K562 (cell line): ENCODE measurements around the gene MBOAT2.

Source experiments
- CBFB ChIP-seq: sonication (generic); formaldehyde crosslinking; IDR thresholded peaks from 2 replicates; pipeline ENCODE4 v1.4.0; 2020; ENCODE audit warnings: mild to moderate bottlenecking, missing genetic modification reagents
- ESRRA ChIP-seq: fragments of 450-650 bp; IDR thresholded peaks from 2 replicates; pipeline ENCODE4 v1.6.1; 2014; ENCODE audit warnings: low read depth, mild to moderate bottlenecking, moderate library complexity, borderline replicate concordance
- JUNB ChIP-seq: fragments of 450-650 bp; formaldehyde crosslinking; conservative IDR thresholded peaks from 2 replicates; pipeline ENCODE4 v1.4.0; 2020; ENCODE audit warnings: mild to moderate bottlenecking
- KAT7 ChIP-seq: sonication (generic); formaldehyde crosslinking; IDR thresholded peaks from 2 replicates; pipeline ENCODE4 v1.8.0; 2022; ENCODE audit warnings: missing genetic modification reagents, mild to moderate bottlenecking, borderline replicate concordance
- POU5F1 ChIP-seq: fragments of 150-350 bp; IDR thresholded peaks from 2 replicates; pipeline ENCODE4 v1.6.1; 2014; ENCODE audit warnings: borderline replicate concordance, low read length, low read depth, mild to moderate bottlenecking; ENCODE audit not compliant: partially characterized antibody
- TCF7L2 ChIP-seq: fragments of 150-350 bp; IDR thresholded peaks from 2 replicates; pipeline ENCODE4 v1.6.1; 2016; ENCODE audit warnings: low read depth, mild to moderate bottlenecking, low read length, moderate library complexity
- TF ChIP-seq, protein P1 (sequence below), 3 experiments: IDR thresholded peaks in 2 of 3; conservative IDR thresholded peaks in 1 of 3; 2 replicates each; pipeline ENCODE4 v1.5.1; 2011 to 2012; ENCODE audit warnings: low read length in 3 of 3, mild to moderate bottlenecking in 3 of 3, control low read depth in 2 of 3, improper control_type of control experiment in 1 of 3, inconsistent platforms in 1 of 3, low read depth in 1 of 3, mixed read lengths in 1 of 3, moderate library complexity in 1 of 3; ENCODE audit not compliant: insufficient read depth in 2 of 3
- TF ChIP-seq, protein P2 (sequence below): sonication (generic); formaldehyde crosslinking; IDR thresholded peaks from 2 replicates; pipeline ENCODE4 v1.9.0; 2022; ENCODE audit warnings: mild to moderate bottlenecking, missing genetic modification reagents
- TF ChIP-seq, protein P3 (sequence below): sonication (generic); formaldehyde crosslinking; IDR thresholded peaks from 2 replicates; pipeline ENCODE4 v1.5.0; 2020; ENCODE audit warnings: missing genetic modification reagents
- TF ChIP-seq, protein P4 (sequence below): IDR thresholded peaks from 2 replicates; pipeline ENCODE4 v1.6.1; 2012; ENCODE audit warnings: low read depth, low read length, improper control_type of control experiment, borderline replicate concordance

DNA sequence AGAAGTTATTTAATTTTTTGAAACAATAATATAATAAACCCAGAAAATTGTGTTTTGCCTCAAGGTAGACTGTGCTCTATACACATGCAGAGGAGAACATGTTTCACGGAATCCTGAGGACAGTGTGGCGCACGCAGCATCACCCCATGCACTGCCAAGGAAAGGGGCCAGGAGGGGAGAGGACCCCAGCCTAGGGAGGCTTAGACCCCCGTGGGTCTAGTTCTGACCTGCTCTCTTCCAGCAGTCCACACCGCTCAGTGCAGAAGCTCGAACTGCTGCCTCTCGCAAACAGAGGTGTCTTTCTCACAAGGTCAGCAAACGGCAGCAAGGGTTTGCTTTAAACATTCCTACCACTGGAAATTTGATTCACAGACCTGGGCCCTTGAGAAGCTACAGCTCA is 114.5 kb downstream of the MBOAT2 start:
- TF ChIP-seq CBFB (CRISPR knock-in tag) (no peak), JUNB (CRISPR knock-in tag) (no peak), POU5F1 (no peak), ESRRA (no peak), KAT7 (CRISPR knock-in tag) (no peak), TCF7L2 (no peak)
- TF ChIP-seq, protein P1, sequence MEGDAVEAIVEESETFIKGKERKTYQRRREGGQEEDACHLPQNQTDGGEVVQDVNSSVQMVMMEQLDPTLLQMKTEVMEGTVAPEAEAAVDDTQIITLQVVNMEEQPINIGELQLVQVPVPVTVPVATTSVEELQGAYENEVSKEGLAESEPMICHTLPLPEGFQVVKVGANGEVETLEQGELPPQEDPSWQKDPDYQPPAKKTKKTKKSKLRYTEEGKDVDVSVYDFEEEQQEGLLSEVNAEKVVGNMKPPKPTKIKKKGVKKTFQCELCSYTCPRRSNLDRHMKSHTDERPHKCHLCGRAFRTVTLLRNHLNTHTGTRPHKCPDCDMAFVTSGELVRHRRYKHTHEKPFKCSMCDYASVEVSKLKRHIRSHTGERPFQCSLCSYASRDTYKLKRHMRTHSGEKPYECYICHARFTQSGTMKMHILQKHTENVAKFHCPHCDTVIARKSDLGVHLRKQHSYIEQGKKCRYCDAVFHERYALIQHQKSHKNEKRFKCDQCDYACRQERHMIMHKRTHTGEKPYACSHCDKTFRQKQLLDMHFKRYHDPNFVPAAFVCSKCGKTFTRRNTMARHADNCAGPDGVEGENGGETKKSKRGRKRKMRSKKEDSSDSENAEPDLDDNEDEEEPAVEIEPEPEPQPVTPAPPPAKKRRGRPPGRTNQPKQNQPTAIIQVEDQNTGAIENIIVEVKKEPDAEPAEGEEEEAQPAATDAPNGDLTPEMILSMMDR (IDR thresholded peaks at IDR 0.05 in 2 of 3, conservative IDR thresholded peaks at IDR 0.05 in 1 of 3; ENCODE audit: insufficient read depth in 2 of 3, low read depth in 1 of 3, low read length in 3 of 3), result no peak
- TF ChIP-seq, protein P2, sequence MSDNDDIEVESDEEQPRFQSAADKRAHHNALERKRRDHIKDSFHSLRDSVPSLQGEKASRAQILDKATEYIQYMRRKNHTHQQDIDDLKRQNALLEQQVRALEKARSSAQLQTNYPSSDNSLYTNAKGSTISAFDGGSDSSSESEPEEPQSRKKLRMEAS, result no peak
- TF ChIP-seq, protein P3, sequence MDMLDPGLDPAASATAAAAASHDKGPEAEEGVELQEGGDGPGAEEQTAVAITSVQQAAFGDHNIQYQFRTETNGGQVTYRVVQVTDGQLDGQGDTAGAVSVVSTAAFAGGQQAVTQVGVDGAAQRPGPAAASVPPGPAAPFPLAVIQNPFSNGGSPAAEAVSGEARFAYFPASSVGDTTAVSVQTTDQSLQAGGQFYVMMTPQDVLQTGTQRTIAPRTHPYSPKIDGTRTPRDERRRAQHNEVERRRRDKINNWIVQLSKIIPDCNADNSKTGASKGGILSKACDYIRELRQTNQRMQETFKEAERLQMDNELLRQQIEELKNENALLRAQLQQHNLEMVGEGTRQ (CRISPR knock-in tag), result no peak
- TF ChIP-seq, protein P4, sequence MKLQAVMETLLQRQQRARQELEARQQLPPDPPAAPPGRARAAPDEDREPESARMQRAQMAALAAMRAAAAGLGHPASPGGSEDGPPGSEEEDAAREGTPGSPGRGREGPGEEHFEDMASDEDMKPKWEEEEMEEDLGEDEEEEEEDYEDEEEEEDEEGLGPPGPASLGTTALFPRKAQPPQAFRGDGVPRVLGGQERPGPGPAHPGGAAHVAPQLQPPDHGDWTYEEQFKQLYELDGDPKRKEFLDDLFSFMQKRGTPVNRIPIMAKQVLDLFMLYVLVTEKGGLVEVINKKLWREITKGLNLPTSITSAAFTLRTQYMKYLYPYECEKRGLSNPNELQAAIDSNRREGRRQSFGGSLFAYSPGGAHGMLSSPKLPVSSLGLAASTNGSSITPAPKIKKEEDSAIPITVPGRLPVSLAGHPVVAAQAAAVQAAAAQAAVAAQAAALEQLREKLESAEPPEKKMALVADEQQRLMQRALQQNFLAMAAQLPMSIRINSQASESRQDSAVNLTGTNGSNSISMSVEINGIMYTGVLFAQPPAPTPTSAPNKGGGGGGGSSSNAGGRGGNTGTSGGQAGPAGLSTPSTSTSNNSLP, result no peak
